HG02973 (cell line): ENCODE measurements around the gene PCBP4.

Experiments
- ATAC-seq: cut with Tn5 transposase; IDR thresholded peaks from one replicate; pipeline ENCODE4 v1.9.1; 2021; ENCODE audit warnings: moderate library complexity; ENCODE audit not compliant: unreplicated experiment

The PCBP4 gene

DNA sequence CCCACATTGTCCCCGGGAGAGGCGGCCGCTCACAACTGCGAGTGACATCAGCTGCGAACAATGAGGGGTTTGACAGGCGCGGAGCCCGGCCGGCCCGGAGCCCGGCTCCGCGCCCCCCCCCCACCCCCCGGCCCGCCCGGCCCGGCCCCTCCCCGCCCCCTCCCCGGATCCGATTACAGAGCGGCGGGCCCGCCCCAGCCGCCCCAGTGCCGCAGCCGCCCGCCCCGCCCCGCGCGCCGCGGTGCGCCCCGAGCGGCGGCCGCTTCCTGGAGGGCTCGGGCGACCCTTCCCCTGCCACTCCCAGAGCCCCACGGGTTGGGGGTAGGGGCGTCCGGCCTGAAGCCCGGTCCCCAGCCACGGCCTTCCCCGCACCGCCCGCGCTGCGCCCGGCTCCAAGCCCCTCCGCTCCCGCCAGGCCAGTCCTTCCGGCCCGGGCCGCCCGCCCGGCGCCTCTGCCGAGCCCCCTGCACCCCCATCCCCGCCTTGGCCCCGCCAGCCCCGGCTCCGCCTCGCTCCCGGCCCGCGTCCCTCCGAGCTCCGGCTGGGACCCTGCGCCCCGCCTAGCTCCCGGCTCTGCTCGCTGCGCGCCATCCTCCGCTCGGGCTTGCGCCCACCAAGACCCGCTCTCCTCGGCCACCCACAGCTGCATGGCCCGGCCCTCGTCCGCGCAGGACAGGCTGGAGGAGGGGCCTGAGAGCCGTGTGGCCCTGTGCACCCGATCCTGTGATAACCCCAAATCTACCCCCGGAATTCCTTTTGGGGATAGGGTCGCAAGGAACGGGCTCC, at the start of gene PCBP4:
Gene PCBP4 (minus strand): TSS at position 71 of the 786 bp plus-strand sequence. CDS start 6,214 bp downstream, outside the sequence.
- ATAC-seq: no peak

DNA sequence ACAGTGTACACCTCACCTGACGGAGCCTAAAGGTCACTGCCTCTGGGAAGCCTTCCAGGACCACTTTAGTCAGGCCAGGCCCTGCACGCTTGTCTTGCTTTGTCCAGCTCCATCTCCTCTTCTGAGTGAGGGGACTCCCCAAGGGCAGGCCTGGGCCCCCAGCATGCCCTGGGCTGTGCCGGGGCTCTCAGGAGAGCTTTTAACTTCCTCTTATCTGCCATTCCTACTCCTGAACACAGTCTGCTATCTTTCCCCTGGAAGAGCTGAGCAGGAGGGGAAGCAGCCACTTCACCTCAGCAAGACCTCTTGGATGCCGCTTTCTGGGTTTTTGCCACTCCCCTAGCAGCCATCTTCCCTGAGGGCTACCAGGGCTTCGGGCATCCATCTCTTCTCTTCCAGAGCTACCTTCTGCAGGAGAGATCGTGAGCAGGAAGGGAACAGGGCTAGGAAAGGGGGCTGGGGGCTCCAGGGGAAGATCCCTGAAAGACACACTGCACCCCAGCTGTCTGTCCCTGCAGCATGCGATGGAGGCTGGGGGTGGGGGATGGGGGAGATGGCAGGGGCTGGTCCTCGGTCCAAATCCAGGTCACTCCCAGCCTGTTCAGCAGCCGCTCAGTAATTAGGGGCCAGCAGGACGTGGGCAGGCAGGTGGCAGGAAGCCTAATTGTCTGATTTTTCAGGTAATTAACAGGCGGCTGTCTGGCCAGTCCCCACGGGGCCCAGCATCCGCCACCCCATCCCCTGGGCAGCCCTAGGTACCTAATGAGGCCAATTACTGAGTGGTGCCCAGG, 48.4 kb upstream of the PCBP4 start:
- ATAC-seq: no peak

DNA sequence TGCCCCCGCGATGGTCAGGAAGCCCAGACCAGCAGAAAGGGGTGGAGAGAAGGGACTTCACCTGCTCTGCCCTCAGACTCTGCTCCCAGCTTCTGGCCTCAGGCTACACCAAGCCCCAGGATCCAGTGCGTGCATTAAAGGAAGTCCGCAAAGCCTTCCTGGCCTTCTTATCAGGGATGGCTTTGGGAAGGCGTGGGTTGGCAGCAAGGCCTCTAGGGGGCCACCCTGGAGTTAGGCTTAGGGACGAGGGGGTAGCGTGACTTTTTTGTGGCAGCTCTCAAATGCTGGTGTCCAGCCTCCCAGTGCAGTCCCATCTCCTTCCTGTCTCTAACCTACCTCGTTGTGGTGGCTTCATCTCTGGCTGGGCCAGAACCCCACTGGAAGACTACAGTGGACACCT, 47.4 kb upstream of the PCBP4 start:
- no peak for ATAC-seq

DNA sequence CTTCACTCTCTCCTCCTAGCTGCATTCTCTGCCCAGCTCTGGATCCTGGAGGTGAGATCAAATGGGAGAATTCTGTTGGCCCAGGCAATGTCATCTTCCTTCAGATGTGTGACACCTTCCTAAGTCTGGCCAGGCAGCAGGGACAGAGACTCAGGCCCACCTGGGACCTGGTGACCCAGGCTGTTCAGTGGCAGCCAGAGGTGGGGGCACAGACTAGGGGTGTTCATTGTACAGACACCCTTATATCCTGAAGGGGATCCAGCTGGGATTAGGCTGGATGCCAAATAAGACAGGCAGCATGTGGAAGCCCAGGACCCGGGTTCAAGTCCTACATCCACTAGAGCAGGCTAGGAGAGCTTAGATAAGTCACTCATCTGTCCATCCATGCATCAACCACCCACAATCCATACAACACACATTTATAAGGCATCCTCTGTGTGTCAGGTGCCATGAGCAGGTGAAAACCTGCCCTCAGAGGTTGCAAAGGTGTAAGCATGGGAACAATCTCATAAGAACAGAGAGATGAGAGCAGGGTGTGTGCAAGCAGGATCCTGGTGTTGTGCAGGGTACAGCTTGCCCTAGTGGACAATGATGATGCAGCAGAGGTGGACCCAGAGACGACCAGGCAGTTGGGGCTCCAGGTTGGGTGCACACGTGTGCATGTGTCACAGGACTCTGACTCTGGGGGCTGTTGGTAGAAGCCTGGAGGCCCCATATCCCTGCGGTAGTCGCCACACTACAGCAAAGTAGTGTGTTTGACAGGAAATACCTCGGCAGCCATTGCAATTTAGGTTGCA, 46.7 kb upstream of the PCBP4 start:
- ATAC-seq: no peak

DNA sequence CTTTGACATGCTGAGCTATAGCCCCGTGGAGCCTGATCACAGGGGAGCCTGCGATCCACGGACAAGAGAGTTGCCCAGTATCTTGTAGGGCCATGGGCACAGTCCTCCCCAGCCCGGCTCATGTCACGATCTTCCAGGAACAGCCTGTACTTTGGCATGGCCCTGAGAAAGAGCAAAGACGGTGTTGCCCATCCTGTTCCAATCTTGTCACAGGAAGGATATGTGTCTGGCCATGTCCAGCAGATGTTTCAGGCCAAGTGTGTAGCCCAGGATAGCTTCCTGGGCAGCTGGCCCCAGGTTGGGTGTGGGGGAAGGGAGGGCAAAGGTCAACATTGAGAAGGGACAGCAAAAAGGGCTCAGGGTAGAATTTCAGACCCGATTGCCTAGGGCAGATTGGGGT, 45.4 kb upstream of the PCBP4 start:
- ATAC-seq: no peak

DNA sequence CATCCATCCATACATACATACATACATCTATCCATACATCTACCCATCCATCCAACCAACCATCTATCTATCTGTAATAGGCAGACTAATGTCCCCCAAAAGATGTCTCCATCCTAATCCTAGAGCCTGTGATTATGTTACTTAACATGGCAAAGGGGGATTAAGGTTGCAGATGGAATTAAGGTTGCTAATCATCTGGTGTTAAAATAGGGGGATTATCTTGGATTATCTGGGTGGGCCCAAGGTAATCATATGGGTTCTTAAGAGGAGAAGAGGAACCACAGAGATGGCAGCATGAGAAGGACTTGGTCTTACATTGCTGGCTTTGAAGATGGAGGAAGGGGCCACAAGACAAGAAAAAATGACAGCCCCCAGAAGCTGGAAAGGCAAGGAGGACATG, 43.2 kb upstream of the PCBP4 start:
- no peak for ATAC-seq

DNA sequence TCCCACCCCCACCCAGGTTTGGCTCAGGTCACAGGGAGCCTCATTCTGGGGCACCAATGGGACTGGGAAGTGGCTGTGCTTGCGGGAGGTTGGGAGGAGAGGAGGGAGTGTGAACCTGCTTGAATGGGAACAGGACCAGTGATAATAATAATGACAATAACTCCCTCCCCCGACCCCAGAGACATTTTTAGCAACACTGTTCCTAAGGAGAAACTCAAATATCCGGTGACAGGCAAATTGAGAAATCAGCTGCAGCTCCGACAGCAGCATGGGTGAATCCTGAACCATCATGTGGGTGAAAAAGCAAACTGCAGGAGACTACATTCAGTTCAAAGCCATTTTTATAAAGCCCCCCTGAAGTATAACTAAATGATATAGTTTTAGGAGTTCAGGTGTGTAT, 40.0 kb upstream of the PCBP4 start:
- ATAC-seq: no peak

DNA sequence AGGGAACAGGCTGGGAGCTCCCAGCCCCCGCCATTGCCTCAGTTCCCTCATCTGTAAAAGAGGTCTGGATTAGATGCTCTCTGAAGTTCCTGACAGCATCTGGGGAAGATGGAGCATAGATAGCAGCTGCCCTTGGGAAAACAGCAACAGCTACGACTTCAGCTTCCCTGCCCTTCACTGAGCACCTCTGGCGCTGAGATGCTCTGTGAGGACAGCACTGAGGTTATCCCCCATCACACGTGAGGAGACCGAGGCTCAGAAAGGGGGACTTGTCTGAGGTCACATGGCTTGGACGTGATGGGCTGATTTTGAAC, 39.5 kb upstream of the PCBP4 start:
- no peak for ATAC-seq

DNA sequence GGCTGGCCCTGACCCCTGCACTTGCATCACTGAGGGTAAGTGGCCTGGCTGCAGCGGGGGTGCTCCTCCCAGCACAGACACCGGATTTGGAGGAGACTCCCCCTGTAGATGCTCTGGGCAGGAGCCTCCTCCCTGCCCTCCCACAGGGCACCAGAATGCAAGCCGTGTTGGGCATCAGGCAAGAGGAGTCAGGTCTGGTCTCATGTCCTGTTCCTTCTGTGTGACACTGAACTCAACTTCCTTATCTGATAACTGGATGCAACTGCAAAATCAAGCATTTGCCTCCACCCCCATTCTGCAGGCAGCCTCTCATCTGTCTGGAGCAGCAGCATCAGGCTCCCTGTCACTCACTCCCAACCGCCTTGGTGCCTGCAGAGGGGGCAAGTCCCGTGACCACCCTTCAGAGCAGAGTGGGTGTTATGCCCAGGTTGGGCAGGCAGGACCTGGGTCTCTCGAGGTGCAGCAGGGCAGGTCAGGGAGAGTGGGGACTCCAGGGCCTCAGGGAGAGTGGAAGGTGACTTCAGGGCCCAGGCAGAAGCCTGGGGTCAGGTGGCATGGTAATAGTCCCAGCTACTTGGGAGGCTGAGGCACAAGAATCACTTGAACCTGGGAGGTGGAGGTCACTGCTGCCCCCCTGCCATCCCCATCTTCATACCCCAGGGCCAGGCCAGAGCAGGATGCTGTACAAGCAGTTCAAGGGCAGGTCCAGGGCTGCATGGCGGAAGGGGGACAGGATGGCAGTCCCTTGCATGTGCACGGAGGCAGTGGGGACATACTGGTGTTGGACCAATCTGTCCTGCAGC, 39.0 kb upstream of the PCBP4 start:
- no peak for ATAC-seq

DNA sequence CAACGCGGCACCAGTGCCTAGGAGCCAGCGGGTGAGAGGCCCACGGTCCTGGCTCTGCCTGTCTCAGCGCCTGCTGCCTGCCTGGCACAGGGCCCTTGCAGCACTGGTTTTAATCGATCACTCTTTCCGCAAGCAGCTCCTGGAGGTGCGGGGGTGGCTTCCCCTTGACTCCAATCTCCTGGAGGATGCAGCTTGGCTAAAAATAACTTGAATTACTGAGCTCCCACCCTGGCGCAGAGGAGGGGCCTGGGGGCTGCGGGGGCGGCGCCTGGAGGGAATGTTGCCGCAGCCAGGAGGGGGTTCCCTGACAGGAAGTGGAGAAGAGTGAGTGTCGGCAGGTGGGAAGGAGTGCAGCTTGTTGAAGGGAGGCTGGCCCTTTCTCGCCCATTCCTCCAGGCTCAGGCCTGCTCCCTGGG, 38.3 kb upstream of the PCBP4 start:
- ATAC-seq: no peak

DNA sequence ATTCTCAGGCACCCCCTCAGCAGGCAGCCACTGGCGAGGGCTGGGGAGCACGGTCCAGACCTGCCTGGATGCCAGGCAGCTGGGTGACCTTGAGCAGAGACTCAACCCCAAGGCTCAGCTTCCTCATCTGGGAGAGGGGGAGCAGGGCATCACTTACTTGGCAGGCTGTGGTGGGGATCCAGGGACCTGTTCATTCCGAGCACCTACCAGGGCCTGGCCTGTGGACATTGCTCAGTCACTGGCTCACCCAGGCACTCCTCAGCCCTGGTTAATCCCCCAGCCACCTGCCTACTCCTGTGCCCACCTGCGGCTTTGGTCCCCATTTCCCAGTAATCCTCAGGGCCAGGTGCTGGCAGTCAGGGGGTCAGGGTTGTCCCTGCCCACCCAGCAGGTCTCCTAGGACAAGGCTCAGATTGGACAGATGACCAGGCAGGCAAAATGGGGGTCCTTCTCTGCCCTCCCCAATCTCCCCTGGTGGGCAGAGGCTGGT, 37.7 kb upstream of the PCBP4 start:
- no peak for ATAC-seq

DNA sequence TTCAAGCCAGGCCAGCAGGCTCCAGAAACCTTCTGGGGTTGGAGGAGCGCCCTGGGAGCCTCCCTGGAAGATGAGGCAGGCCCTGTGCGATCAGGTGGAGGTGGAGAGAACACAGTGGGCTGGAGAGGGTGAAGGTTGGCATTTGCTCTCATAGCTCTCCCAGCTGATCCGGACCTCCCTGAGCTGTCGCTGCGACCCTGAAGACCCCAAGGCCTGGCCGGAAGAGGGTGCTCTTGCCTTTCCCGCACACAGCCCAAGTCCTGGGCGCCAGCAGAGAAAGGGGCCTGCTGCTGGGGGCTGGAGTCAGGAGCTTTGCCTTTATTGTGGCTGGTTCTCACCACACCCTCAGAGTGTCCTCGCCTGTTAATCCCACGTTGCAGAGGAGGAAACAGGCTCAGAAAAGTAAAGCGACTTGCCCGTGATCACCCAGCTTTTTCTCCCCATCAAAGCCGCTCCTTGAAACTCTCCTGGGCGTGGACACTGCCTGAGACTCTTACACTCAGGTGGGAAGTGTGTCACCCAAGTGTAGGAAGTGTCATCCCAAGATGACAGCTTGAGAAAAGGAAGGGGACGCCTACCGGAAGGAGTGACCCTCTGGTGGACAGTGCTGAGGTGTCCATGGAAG, 37.0 kb upstream of the PCBP4 start:
- ATAC-seq: no peak

DNA sequence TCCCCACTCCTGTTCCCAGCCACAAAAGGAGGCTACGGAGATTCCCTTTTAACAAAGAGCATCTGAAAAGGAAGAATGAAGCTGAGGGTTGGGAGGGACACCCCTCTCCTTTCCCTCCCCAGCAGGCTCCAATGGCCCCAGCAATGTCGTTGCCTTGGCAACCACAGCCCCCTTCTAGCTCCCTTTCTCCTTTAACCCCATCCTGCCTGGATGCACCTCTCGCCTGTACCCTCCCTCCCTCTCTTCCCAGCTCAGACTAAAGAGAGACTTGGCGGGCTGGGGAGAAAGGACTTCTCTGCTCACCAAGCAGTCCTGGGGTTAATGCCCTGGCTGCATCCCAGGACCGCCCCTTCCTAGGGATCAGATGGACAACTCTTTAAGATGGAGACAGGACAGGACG, 35.5 kb upstream of the PCBP4 start:
- no peak for ATAC-seq

DNA sequence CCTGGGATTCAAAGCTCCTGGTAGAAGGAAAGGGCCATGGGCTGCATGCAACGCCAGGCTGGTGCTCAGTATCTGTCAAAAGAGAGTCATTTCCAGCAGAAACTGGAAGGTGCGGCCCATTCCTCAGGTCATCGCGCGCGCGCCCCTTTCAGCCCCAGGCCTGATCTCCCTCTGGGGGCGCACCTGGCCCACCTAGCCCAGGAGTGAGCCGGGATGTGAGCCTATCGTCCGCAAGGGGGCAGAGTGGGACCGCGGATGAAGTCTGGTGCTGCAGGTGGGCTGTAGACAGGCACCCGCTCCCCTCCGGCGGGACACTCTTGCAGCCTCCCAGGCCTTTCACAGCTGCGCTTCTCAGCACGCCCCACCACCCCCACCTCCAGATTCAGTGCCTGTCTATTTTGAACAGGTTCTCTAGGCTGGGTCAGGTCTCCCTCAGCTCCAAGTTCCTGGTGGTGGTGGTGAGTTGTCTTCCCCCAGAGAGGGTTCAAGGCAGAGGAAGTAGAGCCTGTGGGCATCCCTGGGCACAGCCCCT, 34.3 kb upstream of the PCBP4 start:
- ATAC-seq: peak; percentile 78

DNA sequence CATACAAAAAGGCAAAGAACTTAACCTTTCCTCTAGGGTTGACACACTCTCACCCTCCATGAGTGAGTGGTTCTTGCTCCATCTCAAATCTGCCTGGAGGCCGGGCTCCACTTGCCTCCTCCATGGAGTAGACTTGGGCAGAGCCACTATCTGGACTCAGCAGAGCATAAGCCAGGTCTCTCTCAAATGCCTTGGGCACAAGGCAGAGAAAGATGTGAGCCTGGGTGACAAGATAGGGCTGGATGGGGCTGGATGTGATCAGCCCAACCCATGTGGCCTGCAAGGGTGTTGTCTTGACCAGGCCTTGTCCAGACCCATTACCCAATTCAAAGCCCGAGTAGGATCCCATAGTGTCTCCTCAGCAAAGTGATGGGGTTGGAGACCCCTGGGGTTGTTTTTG, 32.6 kb upstream of the PCBP4 start:
- no peak for ATAC-seq

DNA sequence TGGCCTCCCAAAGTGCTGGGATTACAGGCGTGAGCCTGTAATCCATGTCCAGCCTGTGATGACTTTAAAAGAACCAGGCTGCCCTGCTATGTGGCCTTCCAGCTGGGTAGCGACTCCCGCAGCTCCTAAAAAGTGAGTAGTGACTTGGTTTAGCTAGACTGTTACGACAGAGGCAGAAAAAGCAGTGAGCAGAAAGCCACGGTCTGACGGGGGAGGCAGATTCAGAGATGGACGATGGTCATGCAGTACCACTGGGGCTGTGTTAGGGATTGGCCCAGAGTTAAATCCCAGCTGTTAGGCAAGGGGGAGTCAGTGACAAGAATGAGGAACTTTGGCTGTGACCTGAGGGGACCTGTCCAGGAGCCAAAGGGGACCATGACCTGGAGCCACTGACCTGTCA, 31.5 kb upstream of the PCBP4 start:
- ATAC-seq: no peak

DNA sequence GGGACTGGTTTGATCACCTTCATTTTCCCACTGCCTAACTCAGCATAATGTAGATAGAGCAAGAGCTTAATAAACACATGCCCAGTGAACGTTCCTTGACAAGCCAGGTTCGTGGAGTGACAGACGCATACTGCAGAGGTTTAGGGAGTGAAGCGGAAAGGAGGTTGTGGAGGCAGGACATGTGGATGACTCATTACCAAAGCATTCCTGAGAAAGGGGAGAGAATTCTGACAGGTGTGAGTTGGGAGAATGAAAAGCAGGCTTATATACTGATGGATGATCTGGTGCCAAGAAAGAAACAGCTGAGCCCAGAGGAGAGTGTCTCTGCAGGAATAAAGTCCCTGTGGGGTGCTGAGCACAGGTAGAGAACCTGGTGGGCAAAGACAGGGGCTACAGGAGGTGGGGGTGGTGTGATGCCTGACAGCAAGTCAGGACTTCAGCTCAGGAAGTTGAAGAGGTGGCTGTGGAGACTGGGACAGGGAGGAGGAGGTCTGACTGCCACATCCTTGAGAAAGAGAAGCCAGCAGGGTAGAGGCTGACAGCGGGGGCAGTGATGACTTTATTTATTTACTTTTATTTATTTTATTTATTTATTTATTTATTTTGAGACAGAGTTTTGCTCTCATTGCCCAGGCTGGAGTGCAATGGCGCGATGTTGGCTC, 30.8 kb upstream of the PCBP4 start:
- no peak for ATAC-seq

DNA sequence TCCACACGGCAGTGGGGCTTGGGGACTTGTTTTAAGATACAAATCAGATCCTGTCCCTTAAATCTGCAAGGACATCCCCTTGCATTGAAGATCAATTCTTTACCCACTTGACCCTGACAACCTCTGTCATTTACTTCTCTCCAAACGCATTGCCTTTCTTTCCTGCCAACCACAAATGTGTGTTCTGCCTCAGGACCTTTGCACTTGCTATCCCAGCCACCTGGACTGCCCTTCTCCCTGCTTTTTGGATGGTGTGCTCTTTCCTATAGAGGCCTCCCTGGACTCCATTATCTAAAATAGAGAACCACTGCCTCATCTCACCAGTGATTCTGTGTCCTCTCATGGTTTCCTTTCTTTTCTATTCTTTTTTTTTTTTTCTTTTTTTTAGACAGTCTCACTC, 29.9 kb upstream of the PCBP4 start:
- no peak for ATAC-seq

DNA sequence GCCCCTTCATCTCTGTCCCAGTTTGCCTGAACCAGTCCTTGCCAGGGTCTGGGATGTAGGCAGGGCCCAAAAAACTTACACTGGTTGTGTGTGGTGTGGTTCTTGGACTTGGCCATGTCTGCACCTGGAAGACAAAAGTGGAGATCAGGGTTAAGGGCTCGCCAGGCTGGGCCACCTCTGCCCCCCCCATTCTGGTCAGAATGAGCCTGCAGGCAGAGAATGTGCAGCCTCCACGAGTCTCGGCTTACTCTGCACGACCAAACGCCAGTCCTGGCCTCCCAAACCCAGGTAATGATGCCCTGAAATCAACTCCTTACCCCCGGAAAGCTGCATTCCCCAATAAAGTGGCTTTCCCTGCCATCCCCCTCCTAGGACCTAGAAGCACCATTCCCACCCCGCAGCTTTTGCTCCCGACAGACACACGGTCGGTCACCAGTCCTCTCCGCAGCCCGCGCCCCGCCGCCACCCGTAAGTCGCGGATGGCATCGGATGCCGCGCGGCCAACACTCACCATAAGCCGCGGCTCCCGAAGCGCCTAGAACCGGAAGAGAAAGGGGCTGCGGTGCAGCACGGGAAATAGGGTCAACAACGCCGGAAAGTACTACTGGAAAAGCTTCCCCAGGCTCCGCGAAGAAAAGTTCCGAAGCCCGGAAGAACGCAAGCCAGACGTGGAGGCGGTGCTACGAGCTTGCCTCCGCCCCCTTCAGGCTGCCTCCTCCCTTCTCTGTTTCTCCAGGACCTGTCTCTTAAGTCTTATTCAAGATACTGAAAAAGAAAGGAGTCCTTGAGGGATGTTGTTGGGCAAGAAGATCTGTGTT, 28.3 kb upstream of the PCBP4 start, which contains the start of gene RPL29:
Gene RPL29 (minus strand): TSS at position 550 of the 818 bp plus-strand sequence. CDS start 434 bp downstream, at position 116.
- peak; percentile 72 for ATAC-seq
